Measurements from ENCODE around the gene TLX1.

Gene TLX1

GRCh38 chr10:101140084-101140949, 9.2 kb downstream of the TLX1 start:
- no peak for TF ChIP-seq CTCF (IDR thresholded peaks at IDR 0.05; ENCODE audit: low read depth, low read length, poor library complexity, severe bottlenecking)
- no peak; the same call in 1 of the 2 replicates for TF ChIP-seq EZH2phosphoT487 (IDR thresholded peaks at IDR 0.05; ENCODE audit: borderline replicate concordance, low read length)
- Histone ChIP-seq H3K4me3 (ENCODE audit: low read length) (no peak overlapping the region), H3K4me1 (ENCODE audit: control insufficient read depth, low read length) (peaks cover 9% of the 10 kb centered on the region), H4K20me1 (ENCODE audit: control insufficient read depth, insufficient read depth, low read depth, low read length) (no peaks in the 10 kb centered on the region), H3K9me3 (ENCODE audit: control insufficient read depth, insufficient read depth, low read length) (no peaks in the 10 kb centered on the region), H3K79me2 (ENCODE audit: control insufficient read depth, low read length) (no peaks in the 10 kb centered on the region), H3K4me2 (ENCODE audit: low read length) (no peak overlapping the region), H3K36me3 (ENCODE audit: control insufficient read depth, low read length) (no peaks in the 10 kb centered on the region), H3K27me3 (ENCODE audit: control insufficient read depth, low read length) (peaks cover 76% of the 10 kb centered on the region), H3K9me2 (replicated peaks; ENCODE audit: control insufficient read depth, low read length) (no peaks in the 10 kb centered on the region), H3F3A (ENCODE audit: control insufficient read depth, insufficient read depth) (no peaks in the 10 kb centered on the region), H3K27ac (ENCODE audit: low read depth, low read length) (no peak overlapping the region)

- Histone ChIP-seq H3K9me2 (replicated peaks; ENCODE audit: control insufficient read depth, low read length) (no peaks in the 10 kb centered on the region), H3K4me2 (ENCODE audit: low read length) (no peak overlapping the region), H3F3A (ENCODE audit: control insufficient read depth, insufficient read depth) (no peaks in the 10 kb centered on the region), H3K36me3 (ENCODE audit: control insufficient read depth, low read length) (no peaks in the 10 kb centered on the region), H4K20me1 (ENCODE audit: control insufficient read depth, insufficient read depth, low read depth, low read length) (no peaks in the 10 kb centered on the region), H3K79me2 (ENCODE audit: control insufficient read depth, low read length) (no peaks in the 10 kb centered on the region), H3K4me1 (ENCODE audit: control insufficient read depth, low read length) (peaks cover 9% of the 10 kb centered on the region), H3K9me3 (ENCODE audit: control insufficient read depth, insufficient read depth, low read length) (no peaks in the 10 kb centered on the region), H3K27me3 (ENCODE audit: control insufficient read depth, low read length) (peaks cover 72% of the 10 kb centered on the region), H3K27ac (ENCODE audit: low read depth, low read length) (no peak overlapping the region), H3K4me3 (ENCODE audit: low read length) (no peak overlapping the region)
- TF ChIP-seq CTCF (IDR thresholded peaks at IDR 0.05; ENCODE audit: low read depth, low read length, poor library complexity, severe bottlenecking) (no peak), EZH2phosphoT487 (IDR thresholded peaks at IDR 0.05; ENCODE audit: borderline replicate concordance, low read length) (no peak)
These were observed 10.0 kb downstream of the TLX1 start for GRCh38 chr10:101140950-101141615.

- H3K36me3 ChIP-seq (ENCODE audit: control insufficient read depth, low read length), result no peaks in the 10 kb centered on the region
- H3K27me3 ChIP-seq (ENCODE audit: control insufficient read depth, low read length), result peaks cover 72% of the 10 kb centered on the region
These were observed 10.8 kb downstream of the TLX1 start for GRCh38 chr10:101141616-101142532.

More at GRCh38 chr10:101141616-101142532, 10.8 kb downstream of the TLX1 start:
- no peak overlapping the region for H3K27ac ChIP-seq (ENCODE audit: low read depth, low read length)
- no peaks in the 10 kb centered on the region for H3F3A ChIP-seq (ENCODE audit: control insufficient read depth, insufficient read depth)
- TF ChIP-seq EZH2phosphoT487 (IDR thresholded peaks at IDR 0.05; ENCODE audit: borderline replicate concordance, low read length), result no peak
- TF ChIP-seq CTCF (IDR thresholded peaks at IDR 0.05; ENCODE audit: low read depth, low read length, poor library complexity, severe bottlenecking), result peak; percentile 96
- H3K9me3 ChIP-seq (ENCODE audit: control insufficient read depth, insufficient read depth, low read length), result no peaks in the 10 kb centered on the region
- H3K4me1 ChIP-seq (ENCODE audit: control insufficient read depth, low read length), result peaks cover 9% of the 10 kb centered on the region
- H3K79me2 ChIP-seq (ENCODE audit: control insufficient read depth, low read length), result no peaks in the 10 kb centered on the region
- H4K20me1 ChIP-seq (ENCODE audit: control insufficient read depth, insufficient read depth, low read depth, low read length), result no peaks in the 10 kb centered on the region
- no peak overlapping the region for H3K4me3 ChIP-seq (ENCODE audit: low read length)
- H3K9me2 ChIP-seq (replicated peaks; ENCODE audit: control insufficient read depth, low read length), result no peaks in the 10 kb centered on the region
- H3K4me2 ChIP-seq (ENCODE audit: low read length), result peak overlapping the region; percentile 30; the same call in 1 of the 2 replicates
